Activated naive CD4-positive, alpha-beta T cell (primary cell): ENCODE measurements around the gene LPAR1.
"Not testable (repeated sequence)": the region's sequence is repeated elsewhere in the genome, so short reads cannot be mapped to it uniquely, and the experiment has no call there.

ENCODE experiments used
- DNase-seq, 4 experiments: peaks; one replicate each; lab custom pipeline; 2025; lab: John Stamatoyannopoulos, UW

The LPAR1 gene

DNA sequence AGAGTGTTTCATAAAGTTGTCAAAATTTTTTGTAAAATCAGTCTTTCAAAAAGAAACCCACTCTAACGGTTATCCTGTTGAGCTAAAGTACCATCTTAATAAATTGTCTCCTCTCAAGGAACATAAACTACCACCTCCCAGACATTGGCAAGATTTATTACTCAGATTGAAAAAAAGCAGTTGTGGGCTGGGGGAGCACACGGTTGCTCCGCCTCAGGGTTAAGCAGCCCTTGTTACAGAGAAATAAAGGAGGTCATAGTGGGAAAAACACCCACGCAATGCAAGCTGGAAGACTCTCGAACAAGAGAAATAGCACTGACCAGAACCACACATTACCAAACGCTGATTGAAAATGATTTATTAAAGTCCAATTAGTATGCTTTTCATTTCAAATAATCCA is 165.3 kb downstream of the LPAR1 start:
- DNase-seq, result no peak

DNA sequence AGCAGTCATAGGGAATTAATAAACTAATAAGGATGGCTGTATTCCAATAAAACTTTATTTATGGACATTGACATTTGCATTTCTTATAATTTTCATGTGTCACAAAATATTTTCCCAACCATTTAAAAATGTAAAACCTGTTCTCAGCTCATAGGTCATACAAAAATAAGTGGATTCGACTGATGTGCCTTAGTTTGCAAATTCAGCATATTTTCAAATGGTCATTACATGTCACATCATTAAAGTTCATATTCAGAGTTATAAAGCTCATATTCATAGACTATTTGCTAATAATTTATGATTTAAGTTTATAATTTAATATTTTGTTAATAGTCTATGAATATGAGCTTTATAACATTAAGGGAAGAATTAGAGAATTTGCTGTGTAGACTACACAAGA is 166.5 kb downstream of the LPAR1 start:
- DNase-seq, result no peak

DNA sequence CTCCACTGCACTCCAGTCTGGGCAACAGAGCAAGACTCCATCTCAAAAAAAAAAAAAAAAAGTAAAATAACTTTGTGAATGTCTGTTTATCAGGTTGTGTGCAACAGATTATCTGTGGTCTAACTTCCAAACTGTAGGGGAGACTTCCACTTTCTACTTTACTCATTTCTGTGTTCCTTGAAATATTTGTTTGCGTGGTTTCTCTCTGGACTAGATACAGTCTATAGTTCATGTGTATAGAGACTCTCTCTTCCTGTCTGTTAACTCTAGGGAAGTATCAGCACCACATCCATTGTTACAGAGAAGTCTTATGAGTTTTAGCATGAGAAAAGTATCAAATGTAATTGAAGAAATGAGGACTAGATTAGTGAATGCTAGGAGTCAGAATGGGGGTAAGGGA is 168.3 kb downstream of the LPAR1 start:
- no peak for DNase-seq

DNA sequence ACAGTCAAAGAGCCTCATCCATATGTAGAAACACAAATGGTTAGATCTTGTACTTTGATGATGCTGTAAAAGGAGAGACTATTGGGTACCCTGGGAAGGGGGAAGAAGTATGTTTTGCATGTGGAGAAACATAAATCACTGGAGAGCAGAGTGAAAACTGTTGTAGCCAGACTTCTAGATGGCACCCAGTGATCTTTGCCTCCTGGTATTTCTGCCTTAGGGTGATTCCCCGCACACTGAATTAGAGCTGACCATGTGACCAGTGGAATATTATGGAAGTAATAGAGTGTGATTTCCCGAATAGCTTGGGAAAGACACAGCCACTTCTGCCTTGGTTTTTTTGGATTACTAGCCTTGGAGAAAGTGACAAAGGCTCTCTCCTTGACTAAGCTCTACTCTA is 174.3 kb downstream of the LPAR1 start:
- DNase-seq, result no peak

DNA sequence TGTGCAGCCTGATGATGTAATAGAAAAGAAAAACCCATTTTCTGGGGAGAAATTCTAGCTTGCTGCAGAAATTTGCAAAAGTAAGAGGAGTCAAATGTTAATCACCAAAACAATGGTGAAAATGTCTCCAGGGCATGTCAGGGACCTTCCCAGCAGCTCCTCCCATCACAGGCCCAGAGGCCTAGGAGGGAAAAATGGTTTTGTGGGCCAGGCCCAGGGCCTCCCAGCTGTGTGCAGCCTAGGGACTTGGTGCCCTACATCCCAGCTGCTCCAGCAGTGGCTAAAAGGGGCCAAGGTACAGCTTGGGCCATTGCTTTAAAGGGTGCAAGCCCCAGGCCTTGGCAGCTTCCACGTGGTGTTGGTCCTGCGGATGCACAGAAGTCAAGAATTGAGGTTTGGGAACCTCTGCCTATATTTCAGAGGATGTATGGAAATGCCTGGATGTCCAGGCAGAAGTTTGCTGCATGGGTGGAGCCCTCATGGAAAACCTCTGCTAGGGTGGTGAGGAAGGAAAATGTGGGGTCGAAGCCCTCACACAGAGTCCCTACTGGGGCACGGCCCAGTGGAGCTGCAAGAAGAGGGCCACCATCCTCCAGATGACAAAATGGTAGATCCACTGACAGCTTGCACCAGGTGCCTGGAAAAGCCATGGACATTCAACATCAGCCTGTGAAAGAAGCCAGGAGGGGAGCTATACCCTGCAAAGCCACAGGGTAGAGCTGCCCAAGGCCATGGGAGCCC is 176.7 kb downstream of the LPAR1 start:
- DNase-seq, result not testable (repeated sequence)

DNA sequence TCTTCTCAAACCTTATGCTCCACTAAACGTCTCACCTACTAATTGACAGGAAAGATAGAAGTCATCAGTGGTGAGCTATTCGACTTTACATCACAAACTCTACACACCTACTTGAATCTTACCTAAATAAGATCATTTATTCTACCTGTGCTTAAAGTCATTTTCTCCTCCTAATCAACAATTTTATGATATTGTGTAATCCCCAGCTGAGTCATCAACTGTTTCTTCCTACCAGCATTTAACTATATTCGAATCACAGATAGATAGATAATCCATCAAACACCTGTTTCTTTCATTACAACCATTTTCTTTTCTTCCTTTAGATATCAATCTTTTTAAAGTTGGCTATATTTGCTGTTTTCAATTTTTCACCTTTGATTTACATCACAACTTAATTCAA is 181.5 kb downstream of the LPAR1 start:
- no peak for DNase-seq

DNA sequence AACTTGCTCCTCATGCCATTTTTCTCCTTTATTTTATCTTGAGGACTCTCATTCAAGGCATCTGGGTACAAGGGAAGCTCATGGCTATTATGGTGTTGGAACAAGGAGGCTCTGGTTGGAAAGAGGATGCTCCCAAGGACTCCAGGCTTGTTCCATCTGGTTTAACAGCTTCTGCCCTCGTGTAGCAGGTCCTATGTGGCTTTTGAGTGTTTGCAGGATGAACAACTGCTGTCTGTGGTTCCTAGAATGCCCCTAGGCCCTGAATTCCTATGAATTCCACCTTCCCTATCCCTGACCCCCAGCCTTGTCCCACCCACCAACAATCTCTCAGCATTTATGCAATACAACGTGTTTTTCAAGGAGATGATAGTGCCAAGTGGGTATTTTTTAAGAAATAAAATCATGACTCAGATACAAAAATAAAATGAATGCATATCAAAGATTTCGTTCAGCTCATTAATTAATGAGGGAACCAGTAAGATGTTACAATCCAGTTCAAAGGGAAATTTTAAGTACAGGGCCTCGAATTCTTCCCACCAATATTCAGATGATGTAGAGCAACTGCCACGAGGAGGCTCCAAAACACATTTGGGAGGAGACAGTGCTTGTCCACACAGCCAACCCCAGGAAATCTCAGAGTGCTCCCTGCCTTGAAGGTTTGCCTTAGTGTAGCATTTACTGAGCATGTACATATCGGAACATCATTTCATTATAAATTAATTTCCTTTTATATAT is 187.7 kb downstream of the LPAR1 start:
- DNase-seq, result no peak

DNA sequence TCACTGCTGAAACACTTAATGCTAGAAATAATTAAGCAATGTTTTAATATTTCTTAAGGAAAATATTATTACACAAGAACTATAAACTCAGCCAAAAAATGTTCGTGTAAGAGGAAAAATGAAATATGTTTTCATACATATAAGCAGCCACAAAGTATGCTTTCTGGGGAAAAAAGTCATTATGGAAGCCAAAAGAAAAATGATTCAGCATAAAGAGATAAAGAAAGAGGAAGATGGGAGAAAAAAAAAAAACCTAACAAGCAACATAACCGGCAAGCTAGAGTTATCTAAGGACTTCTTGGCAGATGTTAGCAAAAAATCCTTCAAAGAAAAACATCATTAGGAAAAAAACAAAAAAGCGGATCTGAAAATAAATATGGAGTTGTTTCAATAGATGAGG is 190.6 kb downstream of the LPAR1 start:
- no peak for DNase-seq

DNA sequence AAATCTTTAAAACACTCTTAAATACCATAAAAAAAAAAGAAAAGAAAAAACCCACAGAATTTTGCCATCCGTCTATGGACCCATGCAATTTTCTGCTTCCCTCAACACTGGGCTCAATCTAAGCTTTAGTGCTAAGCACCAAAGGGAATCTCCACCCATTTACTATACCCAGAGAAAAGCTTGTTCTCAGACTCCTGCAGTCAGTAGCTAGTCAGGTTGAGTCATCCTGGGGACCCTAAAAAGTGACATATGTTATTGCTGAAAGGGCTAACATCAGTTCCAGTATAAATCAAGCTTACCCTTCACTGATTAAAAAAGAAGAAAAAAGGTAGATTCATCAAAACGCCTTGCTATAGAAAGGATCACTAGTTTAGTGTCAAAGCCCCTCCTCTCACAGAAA is 192.1 kb downstream of the LPAR1 start:
- DNase-seq, result no peak

DNA sequence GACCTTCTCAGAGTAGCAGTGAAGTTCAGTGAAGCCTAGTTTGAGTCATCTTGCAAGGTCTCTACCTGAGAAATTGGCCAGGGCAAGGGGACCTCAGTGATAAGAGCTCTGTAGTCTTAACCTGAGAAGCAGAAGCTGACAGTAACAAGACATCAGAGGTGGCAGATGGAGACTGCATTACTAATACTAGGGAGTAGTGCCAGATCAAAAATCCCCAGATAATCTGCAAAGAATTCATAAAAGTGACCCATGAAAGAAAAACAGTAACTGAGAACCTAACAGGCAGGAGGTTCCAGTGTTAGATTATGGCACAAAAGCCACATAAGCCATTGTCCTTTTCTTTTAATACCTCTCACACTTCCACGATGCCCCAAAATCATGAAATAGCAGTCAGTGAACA is 194.1 kb downstream of the LPAR1 start:
- no peak for DNase-seq

DNA sequence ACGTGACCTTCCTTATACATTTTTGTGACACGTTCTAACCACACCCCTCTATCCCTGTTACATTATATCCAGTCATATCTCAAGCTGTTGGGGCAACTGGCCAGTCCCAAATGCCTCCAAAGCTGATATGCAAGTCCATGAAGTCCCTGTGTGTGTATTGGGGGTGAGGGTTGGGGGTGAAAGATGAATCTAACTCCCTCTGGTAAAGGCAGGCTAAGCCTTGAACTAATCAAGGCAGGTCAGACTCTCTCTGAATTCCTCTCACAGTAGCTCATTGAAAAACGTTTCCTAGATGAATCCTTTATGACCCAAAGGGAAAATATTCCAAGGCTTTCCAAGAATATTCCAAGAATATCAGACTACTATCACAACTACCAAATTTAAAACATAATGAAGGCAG is 195.3 kb downstream of the LPAR1 start:
- DNase-seq, result no peak

DNA sequence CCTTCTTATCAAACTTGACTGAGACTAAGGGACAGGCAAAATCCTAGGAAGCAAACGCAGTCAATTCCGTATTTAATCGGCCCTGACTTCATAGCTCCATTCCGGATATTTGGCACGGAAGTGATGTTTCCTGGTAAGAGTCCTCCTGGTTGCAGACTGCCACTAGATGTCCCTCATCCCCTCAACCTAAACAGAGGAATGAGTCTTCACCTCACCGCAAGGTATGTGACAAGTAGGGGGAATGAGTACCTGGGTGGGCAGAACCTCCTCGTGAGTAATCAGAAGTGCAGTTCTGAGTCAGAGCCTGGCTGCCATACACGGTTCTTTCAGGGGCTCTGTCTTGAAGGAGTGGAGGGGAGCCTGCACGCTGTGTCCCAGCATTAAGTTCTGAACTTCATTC is 196.1 kb downstream of the LPAR1 start:
- no peak for DNase-seq

DNA sequence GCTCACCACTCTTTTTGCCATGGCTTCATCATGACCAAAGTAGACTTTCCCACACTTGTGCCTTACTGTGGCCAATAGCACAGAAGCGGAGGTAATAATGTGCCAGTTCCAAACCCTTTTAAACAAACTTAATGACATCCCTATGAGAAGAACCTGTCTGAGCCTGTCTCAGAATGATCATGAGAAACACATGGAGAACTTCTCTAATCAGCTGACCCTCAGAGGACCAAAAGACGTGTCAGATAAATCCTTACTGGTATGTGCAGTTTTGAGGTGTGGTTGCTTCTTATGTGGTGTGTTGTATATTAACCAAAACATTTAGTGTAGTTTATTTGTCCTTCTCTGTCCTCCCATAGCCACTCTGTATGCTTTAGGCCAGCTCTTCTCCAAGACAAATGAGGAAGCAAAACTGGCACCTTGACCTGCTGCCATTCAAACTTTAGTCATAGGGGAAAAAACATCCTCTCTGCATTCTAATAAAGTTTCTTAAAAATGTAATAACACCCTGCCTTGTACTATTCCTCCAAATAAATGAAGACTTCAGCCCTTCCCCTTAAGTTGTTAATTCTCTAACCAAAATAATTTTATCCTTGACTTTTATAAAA is 200.8 kb downstream of the LPAR1 start:
- no peak for DNase-seq

DNA sequence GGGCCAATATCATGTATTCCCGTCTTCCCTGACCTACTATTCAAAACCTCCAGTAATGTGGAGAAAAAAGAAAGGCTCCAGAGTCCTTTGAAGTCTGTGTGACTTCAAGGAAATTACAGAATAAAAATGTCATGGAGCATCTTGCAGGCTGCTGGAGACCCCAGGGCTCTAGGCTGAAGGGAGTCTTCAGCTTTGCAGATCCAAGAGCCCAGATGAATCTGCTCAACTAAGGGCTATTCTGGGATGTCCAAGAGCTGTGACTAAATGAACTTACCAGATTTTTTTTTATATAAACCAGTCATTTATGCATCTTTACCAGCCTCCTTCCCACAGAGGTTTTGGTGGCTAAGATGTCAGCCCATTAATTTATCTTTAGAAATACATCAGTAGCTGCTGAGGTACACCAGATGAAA is 202.4 kb downstream of the LPAR1 start:
- no peak for DNase-seq

DNA sequence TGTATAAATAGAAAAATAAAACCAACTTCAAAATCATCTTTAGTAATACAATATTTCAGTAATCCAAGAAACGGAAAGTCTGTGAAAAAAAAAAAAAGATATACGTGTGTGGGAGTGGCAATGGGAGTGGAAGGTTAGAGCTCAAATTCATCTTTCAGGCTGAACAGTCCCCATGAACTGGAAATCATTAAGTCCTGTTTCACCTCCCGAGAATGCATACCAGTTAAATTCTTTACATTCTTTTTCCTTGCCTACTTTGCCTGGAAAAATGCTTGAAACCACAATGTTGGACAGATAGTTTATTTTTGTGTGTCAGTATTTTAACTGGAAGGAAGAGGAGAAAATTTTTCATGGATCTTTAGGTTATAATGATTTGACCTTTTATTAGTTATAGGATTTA is 202.9 kb downstream of the LPAR1 start:
- no peak for DNase-seq

DNA sequence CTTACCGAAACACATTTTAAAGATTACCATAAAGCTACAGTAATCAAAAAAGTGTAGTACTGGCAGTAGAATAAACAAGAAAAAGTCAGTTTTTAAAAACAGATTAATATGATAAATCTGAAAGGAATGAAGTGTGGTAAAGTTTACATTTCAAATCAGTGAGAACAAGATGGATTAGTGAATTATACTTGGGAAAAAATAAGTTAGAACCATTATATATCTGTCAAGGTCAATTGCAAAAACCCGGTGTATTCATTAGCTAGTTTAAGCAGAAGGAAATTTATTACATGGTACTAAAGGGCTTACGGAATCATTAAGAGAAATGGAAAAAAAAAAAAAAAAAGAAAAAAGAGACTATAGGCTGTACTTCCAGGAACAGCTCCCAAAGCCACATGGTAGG is 205.3 kb downstream of the LPAR1 start:
- DNase-seq, result no peak

DNA sequence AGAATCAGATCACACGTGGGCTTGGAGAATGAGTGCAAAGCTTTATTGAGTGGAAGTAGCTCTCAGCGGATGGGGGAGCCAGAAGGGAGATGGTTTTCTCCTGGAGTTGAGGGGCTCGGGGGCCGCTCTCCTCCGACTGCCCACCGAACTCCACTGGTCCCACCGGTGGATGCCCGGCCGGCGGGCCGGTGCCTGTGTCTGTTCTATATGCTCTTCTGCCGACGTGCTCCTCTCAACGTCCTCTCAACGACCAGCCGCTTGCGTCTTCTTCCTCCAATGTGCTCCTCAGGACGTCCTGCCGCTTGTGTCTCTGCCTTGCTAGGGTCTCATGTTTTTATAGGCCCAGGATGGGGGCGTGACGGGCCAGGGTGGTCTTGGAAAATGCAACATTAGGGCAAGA is 207.8 kb downstream of the LPAR1 start:
- no peak for DNase-seq

DNA sequence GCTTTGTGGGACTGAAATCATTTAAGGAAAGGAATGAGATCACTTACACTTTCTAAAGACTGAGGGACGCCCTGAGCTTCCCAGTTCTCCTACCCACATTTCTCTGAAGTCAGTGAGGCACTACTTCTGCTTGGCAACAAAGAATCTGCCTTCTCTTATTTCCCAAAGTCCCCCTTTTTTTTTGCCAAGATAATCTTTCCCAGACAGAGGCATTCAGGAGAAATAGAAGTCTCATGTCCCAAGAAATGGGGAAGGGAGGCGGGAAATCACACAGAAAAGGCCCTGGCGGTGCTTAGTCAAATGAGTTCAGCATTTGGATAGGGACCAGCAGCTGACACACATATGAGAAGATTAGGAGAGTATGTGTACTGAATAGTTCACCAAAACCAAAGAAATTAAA is 210.0 kb downstream of the LPAR1 start:
- DNase-seq, result no peak

DNA sequence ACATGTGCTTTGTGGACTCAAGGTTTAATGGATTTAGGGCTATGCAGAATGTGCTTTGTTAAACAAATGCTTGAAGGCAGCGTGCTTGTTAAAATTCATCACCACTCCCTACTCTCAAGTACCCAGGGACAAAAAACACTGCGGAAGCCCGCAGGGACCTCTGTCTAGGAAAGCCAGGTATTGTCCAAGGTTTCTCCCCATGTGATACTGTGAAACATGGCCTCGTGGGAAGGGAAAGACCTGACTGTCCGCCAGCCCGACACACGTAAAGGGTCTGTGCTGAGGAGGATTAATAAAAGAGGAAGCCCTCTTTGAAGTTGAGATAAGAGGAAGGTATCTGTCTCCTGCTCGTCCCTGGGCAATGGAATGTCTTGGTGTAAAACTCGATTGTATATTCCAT is 211.9 kb downstream of the LPAR1 start:
- not testable (repeated sequence) for DNase-seq

DNA sequence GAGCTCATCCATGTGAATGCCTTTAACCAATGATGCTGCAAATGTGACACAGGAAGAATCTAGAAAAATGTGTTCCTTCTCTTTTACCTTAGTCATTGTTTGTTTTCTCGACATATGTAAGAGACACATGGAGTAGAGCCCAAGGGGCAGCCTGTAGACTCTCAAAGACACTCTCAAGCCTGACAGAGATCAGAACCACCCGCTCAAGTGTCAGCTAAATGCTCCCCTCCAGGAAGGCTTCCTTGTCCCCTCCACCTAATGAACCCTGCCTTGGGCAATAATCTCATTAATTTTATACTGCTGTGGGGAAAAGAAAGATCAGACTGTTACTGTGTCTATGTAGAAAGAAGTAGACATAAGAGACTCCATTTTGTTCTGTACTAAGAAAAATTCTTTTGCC is 212.3 kb downstream of the LPAR1 start:
- DNase-seq, result no peak

DNA sequence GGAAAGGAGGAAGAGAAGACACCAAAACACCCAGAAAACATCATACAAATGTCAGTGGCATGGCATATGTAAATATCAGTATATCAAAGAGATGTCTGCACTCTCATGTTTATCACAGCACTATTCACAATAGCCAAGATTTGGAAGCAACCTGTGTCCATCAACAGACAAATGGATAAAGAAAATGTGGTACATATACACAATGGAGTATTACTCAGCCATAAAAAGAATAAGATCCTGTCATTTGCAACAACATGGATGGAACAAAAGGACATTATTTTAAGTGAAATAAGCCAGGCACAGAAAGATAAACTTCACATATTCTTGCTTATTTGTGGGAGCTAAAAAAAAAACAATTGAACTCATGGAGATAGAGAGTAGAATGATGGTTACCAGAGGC is 213.1 kb downstream of the LPAR1 start:
- DNase-seq, result not testable (repeated sequence)
